Glutamatergic neuron (in vitro differentiated cells): Measurements from ENCODE around the gene CSRP2. TPM values are rescaled to one million over a fixed set of nuclear protein-coding genes. Genes with fewer than 3 reads are reported as not detected.
A peak's percentile ranks its signal among the peaks of the same experiment; 100 is the strongest.

Experiments
- DNase-seq: peaks from one replicate; pipeline ENCODE4 v3.0.0; 2022
- H3K27ac Mint-ChIP-seq: one replicate; pipeline ENCODE4 v1.8.0; 2020; ENCODE audit warnings: mild to moderate bottlenecking, mixed read lengths, inconsistent platforms; ENCODE audit not compliant: unreplicated experiment
- H3K27me3 Mint-ChIP-seq: one replicate; pipeline ENCODE4 v1.8.0; 2020; ENCODE audit warnings: mild to moderate bottlenecking, moderate library complexity, mixed read lengths, inconsistent platforms; ENCODE audit not compliant: unreplicated experiment
- H3K36me3 Mint-ChIP-seq: one replicate; pipeline ENCODE4 v1.8.0; 2020; ENCODE audit warnings: mild to moderate bottlenecking, mixed read lengths, inconsistent platforms; ENCODE audit not compliant: unreplicated experiment
- H3K4me1 Mint-ChIP-seq: one replicate; pipeline ENCODE4 v1.8.0; 2020; ENCODE audit warnings: mild to moderate bottlenecking, low read depth, mixed read lengths, inconsistent platforms; ENCODE audit not compliant: unreplicated experiment
- H3K4me3 Mint-ChIP-seq: one replicate; pipeline ENCODE4 v1.8.0; 2020; ENCODE audit warnings: mild to moderate bottlenecking, mixed read lengths, inconsistent platforms; ENCODE audit not compliant: unreplicated experiment
- H3K9me3 Mint-ChIP-seq: one replicate; pipeline ENCODE4 v1.8.0; 2020; ENCODE audit warnings: mild to moderate bottlenecking, moderate library complexity, mixed read lengths, inconsistent platforms; ENCODE audit not compliant: unreplicated experiment
- CTCF ChIP-seq: fragments of 200-600 bp; sonication (generic); IDR thresholded peaks from one replicate; pipeline ENCODE4 v1.5.0; 2021; ENCODE audit not compliant: partially characterized antibody, unreplicated experiment
- total RNA-seq: library from RNA; stranded (reverse); fragmentation: NEBNext Ultra II Directional; extraction: Animal tissue kit (Norgen Biotek cat#: 25700); gene quantifications from one replicate; pipeline ENCODE4 v1.2.1, GENCODE V29; 2021; ENCODE audit not compliant: unreplicated experiment

Gene CSRP2
- total RNA-seq, 1 donor from 2014 or later, result 50.5 TPM

GRCh38 chr12:76836633-76837032 lies 42.2 kb downstream of the CSRP2 start:
- no peak overlapping the region for H3K27ac Mint-ChIP-seq
- no peak for DNase-seq
- H3K4me3 Mint-ChIP-seq, result no peak overlapping the region
- TF ChIP-seq CTCF, result no peak
- H3K9me3 Mint-ChIP-seq, result no peaks in the 10 kb centered on the region
- no peaks in the 10 kb centered on the region for H3K36me3 Mint-ChIP-seq
- H3K4me1 Mint-ChIP-seq, result no peaks in the 10 kb centered on the region
- no peaks in the 10 kb centered on the region for H3K27me3 Mint-ChIP-seq

GRCh38 chr12:76830436-76830835 lies 48.4 kb downstream of the CSRP2 start:
- Mint-ChIP-seq H3K36me3 (no peaks in the 10 kb centered on the region), H3K9me3 (no peaks in the 10 kb centered on the region), H3K27me3 (no peaks in the 10 kb centered on the region), H3K4me1 (no peaks in the 10 kb centered on the region), H3K4me3 (no peak overlapping the region), H3K27ac (no peak overlapping the region)
- DNase-seq, result no peak
- no peak for TF ChIP-seq CTCF

DNA sequence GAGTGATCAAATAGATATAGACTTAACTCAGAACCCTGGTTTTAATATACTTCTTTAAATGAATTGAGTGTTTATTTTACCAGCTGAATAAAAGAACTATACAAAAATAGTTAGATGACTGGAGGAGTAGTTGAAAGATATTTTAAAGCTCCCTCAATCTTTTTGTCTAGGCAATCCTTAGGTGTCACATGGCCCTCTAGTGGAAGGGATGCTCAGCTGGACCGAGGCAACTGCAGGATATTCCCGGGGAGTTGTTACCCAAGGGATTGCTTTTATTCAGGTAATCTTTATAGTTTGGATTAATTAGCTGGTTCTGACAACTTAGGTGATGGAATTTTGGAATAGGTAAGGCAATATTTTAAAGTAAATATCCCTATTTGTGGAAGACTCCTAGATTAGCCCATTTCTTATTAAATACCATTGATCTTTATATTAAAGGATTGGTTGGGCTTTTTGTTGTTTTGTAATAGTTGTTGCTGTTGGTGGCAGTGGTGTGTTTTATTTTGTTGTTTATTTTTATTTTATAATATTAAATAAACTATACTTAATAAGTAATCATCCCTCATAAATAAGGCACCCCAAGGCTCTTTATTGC lies 57.8 kb downstream of the CSRP2 start:
- peak; percentile 50 for TF ChIP-seq CTCF
- H3K36me3 Mint-ChIP-seq, result no peaks in the 10 kb centered on the region
- DNase-seq, result peak; percentile 24
- no peaks in the 10 kb centered on the region for H3K9me3 Mint-ChIP-seq
- H3K4me3 Mint-ChIP-seq, result no peak overlapping the region
- no peak overlapping the region for H3K27ac Mint-ChIP-seq
- H3K4me1 Mint-ChIP-seq, result no peaks in the 10 kb centered on the region
- H3K27me3 Mint-ChIP-seq, result peaks cover 2% of the 10 kb centered on the region

DNA sequence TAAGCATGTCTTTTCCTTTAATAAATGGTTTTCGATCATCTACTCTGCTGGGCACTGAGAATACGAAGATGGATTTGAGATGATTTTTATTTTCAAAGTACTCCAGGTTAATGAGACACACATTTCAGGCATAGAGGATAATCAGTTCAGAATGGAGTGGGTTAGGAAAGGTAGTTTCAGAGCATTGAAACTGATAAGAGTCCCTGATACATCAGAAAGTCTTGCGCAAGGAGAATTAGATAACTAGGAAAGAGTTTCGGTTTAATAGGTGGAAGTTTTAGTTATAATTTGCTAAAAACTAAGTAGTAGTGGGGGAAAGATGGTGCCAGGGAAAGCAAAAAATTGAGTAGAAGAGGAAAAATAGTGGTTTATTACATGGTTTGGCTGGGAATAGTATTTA lies 64.8 kb downstream of the CSRP2 start:
- Mint-ChIP-seq H3K27me3 (peaks cover 2% of the 10 kb centered on the region), H3K4me1 (no peaks in the 10 kb centered on the region), H3K36me3 (no peaks in the 10 kb centered on the region), H3K4me3 (no peak overlapping the region), H3K27ac (no peak overlapping the region), H3K9me3 (no peaks in the 10 kb centered on the region)
- no peak for TF ChIP-seq CTCF
- DNase-seq, result no peak

- Mint-ChIP-seq H3K27me3 (no peaks in the 10 kb centered on the region), H3K36me3 (no peaks in the 10 kb centered on the region), H3K9me3 (no peaks in the 10 kb centered on the region), H3K27ac (no peak overlapping the region), H3K4me1 (no peaks in the 10 kb centered on the region), H3K4me3 (no peak overlapping the region)
- no peak for DNase-seq
- TF ChIP-seq CTCF, result no peak
Measured at GRCh38 chr12:76813265-76813664, 65.6 kb downstream of the CSRP2 start.
